NCI-H446 treated with DMSO at 0.1 percent for 48 hours (cell line): Measurements from ENCODE around the gene POU6F2.

Source experiments
- DNase-seq: peaks from one replicate; lab custom pipeline; 2025; lab: John Stamatoyannopoulos, UW

The POU6F2 gene

GRCh38 chr7:39400836-39401235, 423.1 kb downstream of the POU6F2 start:
- DNase-seq: no peak

DNA sequence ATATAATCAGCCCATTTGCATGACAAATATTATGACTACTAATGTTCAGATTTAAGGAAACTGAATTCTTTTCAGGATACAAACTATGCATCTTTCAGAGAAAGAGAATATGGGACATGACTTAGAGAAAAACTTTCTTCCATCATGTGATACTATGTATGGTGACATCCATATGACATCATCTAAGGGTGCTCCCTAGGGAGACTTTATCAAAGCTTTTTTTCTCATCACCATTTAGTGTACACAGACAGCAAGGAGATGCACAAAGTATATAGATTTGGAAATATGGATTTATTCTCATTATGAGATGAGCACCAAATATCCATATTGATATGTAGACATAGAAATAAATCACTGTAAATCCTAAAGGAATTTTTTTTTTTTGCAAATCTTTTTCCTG, 424.3 kb downstream of the POU6F2 start:
- DNase-seq: no peak

- no peak for DNase-seq
These were observed 427.2 kb downstream of the POU6F2 start for GRCh38 chr7:39404907-39405306.

GRCh38 chr7:39405581-39405980, 427.9 kb downstream of the POU6F2 start:
- no peak for DNase-seq

GRCh38 chr7:39406467-39406866, 428.8 kb downstream of the POU6F2 start:
- DNase-seq: no peak

GRCh38 chr7:39407137-39407536, 429.4 kb downstream of the POU6F2 start:
- peak; percentile 15 for DNase-seq

DNA sequence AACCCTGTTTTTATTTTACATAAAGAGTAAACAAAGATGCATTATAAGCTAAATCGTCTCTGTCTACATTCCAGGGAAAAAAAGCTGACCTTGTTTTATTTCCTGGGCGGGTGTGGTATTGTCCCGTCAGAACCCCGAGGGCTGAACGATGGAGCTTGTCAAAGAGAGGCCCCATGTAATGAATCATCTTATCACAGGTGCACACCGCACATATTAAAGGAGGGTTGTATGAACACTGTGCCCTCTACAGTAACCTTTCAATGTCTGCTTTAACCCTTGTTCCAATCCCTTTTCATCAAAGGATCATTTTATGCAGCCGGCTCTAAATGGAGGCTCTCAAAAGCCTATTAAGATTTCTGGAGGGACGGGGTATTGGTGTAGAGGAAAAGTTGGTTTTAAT, 430.0 kb downstream of the POU6F2 start:
- DNase-seq: no peak

DNA sequence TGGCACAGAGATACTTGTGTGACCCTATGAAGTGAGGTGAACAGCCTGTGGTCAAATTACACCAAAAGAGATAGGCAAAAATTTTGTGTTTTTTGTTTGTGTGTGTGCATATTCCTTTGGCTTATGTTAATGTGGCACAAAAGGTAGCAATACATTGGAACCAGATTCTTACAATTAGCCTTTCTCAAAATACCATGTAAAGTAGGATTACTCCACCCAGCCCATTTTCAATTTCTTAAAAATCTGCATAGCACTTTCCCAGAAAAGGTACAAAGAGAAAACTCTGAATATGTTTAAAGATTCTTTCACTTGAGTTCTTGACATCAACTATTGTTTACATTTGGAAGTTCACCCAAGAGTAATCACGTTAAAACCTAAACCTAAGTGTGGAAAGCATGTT, 431.2 kb downstream of the POU6F2 start:
- DNase-seq: no peak

DNA sequence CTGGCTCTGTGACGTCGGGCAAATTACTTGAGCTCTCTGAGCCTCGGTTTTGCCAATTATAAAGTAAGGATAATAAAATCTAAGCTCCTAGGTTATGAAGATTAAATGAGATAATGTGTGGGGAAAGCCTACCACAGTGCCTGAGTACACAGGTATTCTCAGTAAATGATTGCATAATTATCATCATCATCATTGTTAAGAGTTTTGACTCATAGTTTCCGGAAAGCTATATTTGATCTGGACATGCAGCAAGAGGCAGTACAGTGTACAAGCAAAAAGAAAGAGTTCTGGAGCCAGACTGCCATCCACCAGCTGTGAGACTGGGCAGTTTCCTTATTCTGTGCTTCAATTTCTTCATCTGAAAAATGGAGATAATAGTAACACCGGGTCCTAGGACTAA, 432.9 kb downstream of the POU6F2 start:
- no peak for DNase-seq

- no peak for DNase-seq
These were observed 436.0 kb downstream of the POU6F2 start for GRCh38 chr7:39413636-39414223.

DNA sequence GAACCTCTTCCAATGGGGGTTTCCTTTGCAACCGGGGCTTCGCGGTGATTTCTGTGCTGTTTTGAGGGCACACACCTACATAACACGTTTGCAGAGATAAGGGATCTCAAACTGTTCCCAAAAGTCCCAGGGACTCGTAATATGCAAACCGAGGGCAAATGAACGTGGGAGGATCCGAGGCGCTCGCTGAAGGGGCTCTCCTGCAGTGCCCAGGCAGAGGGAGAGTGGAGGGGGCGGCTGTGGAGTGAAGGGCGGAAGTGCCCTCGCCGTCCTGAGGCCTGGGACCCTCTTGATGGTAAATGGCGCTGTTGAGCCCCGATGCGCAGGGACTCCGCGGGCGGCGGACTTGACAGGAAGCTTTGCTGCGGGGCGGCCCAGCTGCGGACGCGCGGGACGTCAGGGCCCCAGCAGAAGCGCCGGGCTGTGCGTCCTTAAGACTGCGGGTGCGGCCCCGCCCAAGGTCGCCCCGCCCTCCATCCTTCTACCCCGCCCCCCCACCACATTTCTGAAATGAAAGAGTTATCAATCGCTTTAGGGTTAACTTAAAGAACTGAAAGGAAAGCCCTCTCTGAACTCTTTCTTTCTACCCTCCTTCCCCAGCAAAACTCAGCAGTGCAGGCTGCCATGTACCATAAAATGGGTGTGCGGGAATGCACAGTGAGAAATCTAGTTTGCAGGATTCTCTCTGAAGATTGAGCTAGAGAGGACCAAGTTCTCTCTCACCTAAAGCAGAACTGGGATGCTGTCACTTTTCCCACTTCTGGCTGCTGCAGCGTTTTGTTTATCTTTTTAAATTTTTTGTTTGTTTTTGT, 436.7 kb downstream of the POU6F2 start:
- DNase-seq: no peak

DNA sequence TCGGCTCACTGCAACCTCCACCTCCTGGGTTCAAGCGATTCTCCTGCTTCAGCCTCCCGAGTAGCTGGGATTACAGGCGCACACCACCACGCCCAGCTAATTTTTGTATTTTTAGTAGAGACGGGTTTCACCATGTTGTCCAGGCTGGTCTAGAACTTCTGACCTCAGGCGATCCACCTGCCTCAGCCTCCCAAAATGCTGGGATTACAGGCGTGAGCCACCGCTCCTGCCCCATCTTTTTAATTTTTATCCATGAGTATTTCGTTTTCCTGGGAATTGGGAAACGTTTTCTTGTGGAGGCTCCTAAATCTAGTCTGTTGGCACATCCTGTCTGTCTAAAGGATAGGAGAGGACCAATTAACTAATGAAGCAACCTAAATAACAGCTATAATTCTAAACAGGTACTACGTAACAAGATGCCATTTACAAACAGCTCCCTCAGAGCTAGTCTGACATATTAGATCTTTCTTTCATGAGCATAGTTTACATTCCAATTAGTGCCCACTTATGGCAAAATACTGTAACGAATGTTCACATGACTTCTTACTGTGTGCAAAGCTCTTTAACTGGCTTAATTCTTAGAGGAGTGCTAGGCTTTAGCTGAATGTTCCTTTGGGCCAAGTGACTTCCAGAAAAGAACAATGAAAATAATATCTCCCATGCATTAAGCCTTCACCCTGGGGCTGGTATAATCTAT, 437.5 kb downstream of the POU6F2 start:
- DNase-seq: no peak

DNA sequence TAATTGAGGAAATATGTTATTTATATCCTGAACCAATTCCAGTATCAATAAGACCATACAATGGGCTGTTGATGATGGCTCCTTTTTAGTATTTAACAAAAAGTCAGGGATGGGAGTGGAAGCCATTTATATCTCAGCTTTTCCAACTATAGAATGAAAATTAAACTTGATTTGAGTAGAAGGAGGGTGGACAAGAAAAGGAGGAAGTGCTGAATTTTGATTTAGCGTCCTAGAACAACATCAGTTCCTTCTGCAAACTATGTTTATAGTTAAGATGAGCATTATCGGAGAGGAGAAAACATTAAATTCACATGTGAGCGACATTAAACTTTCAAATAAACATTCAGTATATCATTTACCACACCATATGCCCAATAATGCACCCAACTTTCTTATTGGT, 439.2 kb downstream of the POU6F2 start:
- no peak for DNase-seq

DNA sequence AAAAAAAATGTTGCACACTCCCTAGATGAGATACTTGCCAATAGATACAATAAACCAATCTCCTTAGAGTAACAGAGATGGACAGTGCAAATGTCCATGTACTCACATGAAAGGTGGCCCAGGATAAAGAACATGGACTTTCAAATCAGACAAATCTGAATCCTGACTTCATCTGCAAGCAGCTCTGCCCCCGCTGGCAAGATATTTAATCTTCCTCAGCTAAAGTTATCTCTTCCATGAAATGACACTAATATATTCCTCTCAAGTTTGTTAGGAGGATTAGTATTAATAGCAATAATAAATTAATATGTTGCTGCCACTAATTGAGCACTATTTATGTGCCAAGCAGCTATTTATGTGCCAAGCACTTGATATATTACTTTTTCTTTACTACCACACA, 439.9 kb downstream of the POU6F2 start:
- no peak for DNase-seq

- DNase-seq: peak; percentile 19
These were observed 443.5 kb downstream of the POU6F2 start for GRCh38 chr7:39421251-39421650.

DNA sequence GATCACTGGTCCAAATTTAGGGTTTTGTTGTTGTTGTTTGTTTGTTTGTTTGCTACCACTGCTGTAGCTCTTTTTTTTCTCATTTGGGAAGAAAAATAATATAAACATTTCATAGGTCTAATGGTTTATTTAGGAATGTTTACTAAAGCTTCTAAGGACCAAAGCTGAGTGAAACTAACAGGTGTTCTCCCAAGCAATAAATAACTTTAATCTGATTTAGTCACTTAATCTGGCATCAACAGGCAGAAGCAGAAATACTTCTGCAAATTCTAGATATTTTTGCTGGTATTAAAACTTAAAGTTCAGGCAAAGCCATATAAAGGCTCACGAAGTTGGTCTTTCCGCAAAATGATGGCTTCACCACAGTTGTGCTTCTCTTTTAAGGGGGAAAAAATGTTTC, 444.0 kb downstream of the POU6F2 start:
- DNase-seq: no peak

- DNase-seq: no peak
These were observed 450.5 kb downstream of the POU6F2 start for GRCh38 chr7:39428221-39428620.

DNA sequence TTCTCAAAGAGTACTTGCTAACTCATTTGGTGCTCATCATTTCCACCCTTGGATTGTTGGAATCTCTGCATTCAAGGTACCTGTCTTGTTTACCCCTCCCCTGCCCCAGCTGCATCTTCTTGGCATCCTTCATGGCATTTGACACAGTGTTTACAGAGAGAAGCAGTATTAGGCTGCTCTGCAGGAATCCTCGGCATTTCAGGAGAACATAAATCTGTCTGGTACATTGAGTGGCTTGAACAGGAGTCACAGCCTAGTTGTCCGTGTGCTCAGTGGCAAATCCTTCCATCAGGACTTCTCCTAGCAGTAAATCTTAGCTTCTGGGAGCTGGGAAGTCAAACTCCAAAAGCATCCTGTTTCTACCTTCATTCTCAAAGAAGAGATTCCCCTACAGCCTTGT, 451.7 kb downstream of the POU6F2 start:
- no peak for DNase-seq

GRCh38 chr7:39430441-39430840, 452.7 kb downstream of the POU6F2 start:
- DNase-seq: no peak

- DNase-seq: no peak
These were observed 453.4 kb downstream of the POU6F2 start for GRCh38 chr7:39430909-39431641.

GRCh38 chr7:39432368-39432767, 454.7 kb downstream of the POU6F2 start:
- DNase-seq: no peak

DNA sequence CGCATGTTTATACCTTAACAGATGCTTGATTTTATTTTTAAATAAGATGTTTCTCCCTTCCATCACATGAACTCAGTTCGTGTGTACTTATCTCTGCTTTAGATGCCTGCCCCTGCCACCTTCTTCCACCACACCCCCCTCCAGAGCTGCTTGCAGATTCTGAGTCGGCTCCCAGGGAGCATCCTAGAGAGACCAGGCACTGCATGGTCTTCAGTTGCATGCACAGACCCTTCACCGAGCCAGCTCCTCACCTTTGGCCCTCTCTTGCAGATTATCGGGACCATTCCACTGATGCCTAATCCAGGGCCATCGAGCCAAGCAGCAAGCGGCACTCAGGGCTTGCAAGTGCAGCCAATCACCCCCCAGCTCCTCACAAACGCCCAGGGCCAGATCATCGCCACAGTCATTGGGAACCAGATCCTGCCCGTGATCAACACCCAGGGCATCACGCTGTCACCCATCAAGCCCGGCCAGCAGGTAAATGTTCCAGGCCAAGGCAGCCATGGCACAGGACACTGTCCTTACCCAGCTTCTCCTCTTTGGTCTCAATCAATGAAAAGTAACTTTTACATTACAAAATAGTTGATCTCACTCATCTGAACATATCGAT, 455.2 kb downstream of the POU6F2 start:
- no peak for DNase-seq
